ENCODE measurements around the gene RNF150.

RNF150 gene

DNA sequence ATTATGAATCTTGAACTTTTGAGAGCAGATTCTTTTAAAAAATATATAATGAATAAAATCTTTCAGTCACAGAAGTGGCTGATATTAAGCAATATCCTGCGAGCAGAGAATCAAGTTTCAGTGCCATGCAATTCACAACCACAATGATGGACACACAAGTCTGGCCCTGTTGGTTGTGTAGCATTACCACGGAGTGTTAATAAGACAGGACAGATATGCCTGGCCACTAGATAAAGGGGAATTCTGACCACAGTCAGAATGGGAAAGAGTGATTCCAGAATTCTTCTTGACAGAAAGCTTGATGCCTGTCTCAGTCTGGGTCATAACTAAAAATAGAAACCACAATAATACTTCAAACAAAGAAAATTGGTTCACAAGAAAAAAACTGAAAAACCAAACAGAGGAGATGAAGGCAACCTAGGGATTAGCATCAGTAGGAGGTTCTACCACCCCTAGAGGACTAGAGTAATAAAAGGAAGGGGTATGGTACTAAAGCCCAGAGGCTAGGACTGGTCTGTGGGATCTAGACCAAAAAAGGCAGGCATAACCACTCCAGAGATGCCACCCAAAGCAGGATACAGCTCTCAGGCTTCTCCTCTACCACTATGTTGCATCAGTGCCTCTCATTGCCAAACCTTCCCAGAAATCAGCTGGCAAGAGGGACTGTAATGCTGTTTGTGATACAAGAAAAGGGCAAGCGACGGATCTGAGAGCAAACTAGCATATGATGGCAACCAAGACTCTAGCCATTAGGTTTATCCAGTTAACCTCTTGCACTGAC lies 59.0 kb downstream of the RNF150 start:
- POLR2A ChIA-PET (ENCODE audit: low non-redundant PET): no interaction called here
- CTCF ChIA-PET: interaction anchor here (0.6 kb wide), 1 partner anchor 465 kb away, joined by 4 read pairs; no protein-coding TSS in a partner anchor
- DNase-seq (ENCODE audit: low spot score): no peak
- TF ChIP-seq, protein P1, sequence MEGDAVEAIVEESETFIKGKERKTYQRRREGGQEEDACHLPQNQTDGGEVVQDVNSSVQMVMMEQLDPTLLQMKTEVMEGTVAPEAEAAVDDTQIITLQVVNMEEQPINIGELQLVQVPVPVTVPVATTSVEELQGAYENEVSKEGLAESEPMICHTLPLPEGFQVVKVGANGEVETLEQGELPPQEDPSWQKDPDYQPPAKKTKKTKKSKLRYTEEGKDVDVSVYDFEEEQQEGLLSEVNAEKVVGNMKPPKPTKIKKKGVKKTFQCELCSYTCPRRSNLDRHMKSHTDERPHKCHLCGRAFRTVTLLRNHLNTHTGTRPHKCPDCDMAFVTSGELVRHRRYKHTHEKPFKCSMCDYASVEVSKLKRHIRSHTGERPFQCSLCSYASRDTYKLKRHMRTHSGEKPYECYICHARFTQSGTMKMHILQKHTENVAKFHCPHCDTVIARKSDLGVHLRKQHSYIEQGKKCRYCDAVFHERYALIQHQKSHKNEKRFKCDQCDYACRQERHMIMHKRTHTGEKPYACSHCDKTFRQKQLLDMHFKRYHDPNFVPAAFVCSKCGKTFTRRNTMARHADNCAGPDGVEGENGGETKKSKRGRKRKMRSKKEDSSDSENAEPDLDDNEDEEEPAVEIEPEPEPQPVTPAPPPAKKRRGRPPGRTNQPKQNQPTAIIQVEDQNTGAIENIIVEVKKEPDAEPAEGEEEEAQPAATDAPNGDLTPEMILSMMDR (conservative IDR thresholded peaks at IDR 0.05; ENCODE audit: low read depth): no peak
- no peak overlapping the region for H3K27ac ChIP-seq

DNA sequence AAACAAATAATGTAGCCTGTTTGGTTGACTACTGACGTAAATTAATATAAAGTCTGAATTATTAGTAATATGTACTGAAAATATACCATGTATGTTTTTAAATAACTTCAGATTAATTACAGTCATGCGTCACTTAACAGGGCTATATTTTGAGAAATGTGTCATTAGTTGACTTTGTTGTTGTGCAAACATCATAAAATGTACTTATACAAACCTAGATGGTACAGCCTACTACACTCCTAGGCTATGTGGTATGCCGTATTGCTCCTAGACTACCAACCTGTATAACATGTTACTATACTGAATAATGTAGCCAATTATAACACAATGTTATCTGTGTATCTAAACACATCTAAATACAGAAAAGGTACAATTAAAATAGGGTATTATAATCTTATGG lies 66.6 kb downstream of the RNF150 start:
- H3K27ac ChIP-seq: no peak overlapping the region
- ChIA-PET POLR2A (ENCODE audit: low non-redundant PET) (no interaction called here), CTCF (no interaction called here)
- DNase-seq (ENCODE audit: low spot score): no peak
- TF ChIP-seq, protein P1 (conservative IDR thresholded peaks at IDR 0.05; ENCODE audit: low read depth): no peak

DNA sequence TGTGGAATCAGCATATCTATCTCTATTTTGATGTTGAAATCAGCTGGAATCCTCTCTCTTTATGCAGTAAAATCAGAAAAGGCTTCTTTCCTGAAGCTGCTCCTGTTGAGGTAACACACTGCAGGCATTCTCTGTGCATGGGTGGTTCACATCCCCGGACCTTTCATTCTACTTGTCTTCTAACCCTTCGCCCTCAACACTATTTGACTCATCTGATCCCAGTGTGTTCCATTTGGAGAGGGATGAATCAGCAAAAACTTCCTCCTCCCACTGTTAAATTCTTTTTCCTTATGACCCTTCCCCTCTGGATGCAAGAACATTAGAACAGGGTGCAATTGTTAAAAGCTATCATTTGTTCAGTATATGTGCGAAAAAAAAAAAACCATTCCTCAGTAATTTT lies 67.4 kb downstream of the RNF150 start:
- CTCF ChIA-PET: interaction anchor here (1.0 kb wide), 1 partner anchor 15 kb away, joined by 3 read pairs; no protein-coding TSS in a partner anchor
- POLR2A ChIA-PET (ENCODE audit: low non-redundant PET): no interaction called here
- no peak for DNase-seq (ENCODE audit: low spot score)
- H3K27ac ChIP-seq: no peak overlapping the region
- TF ChIP-seq, protein P1 (conservative IDR thresholded peaks at IDR 0.05; ENCODE audit: low read depth): no peak

DNA sequence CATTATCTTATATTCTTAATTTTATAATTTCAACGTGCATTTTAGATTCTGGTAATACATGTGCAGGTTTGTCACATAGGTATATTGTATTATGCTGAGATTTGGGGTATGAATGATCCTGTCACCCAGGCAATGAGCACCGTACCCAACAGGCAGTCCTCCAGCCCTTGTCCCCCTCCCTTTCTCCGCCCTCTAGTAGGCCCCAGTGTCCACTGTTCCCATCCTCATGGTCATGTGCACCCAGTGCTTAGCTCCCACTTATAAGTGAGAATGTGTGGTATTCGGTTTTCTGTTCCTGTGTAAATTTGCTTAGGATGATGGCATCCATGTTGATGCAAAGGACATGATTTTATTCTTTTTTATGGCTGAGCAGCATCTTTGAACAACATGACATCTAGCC lies 70.6 kb downstream of the RNF150 start:
- ChIA-PET CTCF (interaction anchor here (0.7 kb wide), 1 partner anchor 1074 kb away, joined by 3 read pairs; no protein-coding TSS in a partner anchor), POLR2A (ENCODE audit: low non-redundant PET) (no interaction called here)
- no peak overlapping the region for H3K27ac ChIP-seq
- TF ChIP-seq, protein P1 (conservative IDR thresholded peaks at IDR 0.05; ENCODE audit: low read depth): no peak
- no peak for DNase-seq (ENCODE audit: low spot score)

DNA sequence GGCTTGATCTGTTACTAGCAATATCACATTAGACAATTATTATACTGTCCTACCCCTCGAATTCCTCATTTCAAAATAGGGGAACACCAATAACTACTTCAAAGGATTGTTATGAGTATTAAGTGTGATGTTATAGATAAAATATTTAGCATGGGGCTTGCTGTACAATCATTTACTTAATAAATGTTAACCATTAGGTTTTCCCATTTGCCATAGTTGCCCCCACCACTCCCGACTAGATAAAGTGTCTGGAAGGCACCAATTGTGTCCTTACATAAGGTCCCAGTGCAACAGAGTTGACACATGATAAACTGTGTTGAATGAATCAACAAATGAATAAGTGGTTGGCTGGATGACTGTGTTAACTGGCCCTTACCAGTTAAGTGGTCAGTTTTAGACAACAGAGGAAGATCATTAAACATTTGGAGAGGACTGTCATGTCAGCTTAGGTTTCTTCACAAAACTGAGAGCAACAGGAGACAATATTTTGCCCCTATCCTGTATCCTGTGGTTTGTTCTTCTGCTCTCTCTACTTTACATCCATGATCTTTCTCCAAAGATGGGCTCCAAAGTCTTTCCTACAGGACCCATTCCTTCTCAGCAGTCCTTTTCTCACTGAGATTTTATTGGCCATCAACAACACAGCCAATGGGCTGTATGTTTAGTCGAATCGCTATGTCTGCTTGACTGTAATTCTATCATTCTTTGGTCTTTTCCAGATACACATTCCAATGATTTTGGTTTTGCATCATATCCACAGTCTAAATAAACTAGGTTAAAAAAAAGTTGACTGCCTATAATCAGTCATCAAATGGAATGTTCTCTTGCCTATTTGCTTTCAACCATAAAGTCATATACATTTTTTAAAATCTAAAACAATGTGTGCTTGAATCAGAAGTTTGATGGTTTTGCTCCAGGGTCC lies 74.4 kb downstream of the RNF150 start:
- no peak for DNase-seq (ENCODE audit: low spot score)
- ChIA-PET POLR2A (ENCODE audit: low non-redundant PET) (no interaction called here), CTCF (no interaction called here)
- no peak overlapping the region for H3K27ac ChIP-seq
- TF ChIP-seq, protein P1 (conservative IDR thresholded peaks at IDR 0.05; ENCODE audit: low read depth): no peak

DNA sequence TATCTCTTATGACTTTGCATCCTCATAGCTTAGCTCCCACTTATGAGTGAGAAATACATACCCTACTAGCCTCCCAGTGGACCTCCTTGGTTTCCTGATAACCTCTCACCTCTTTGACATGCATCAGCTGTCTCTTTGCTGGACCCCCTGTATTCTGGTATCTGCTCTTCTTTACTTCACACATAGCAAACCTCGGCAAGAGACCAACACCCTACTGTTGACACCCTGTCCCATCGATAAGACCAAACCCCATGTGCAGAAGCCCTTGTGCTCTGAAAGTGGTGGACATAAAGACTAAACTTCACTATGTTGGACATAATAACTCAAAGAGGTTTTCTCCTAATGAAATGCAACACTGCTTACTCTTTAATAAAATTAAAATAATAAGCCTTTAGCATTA lies 75.7 kb downstream of the RNF150 start:
- H3K27ac ChIP-seq: no peak overlapping the region
- ChIA-PET CTCF (no interaction called here), POLR2A (ENCODE audit: low non-redundant PET) (no interaction called here)
- TF ChIP-seq, protein P1 (conservative IDR thresholded peaks at IDR 0.05; ENCODE audit: low read depth): no peak
- DNase-seq (ENCODE audit: low spot score): no peak

All from RWPE1 (cell line).